ENCODE measurements around the gene NUP155. TPM values are rescaled to one million over a fixed set of nuclear protein-coding genes. Genes with fewer than 3 reads are reported as not detected.

The NUP155 gene
- total RNA-seq, 1 experiment from 2014 or later = 63.9 TPM

GRCh38 chr5:37412515-37412914 is 41.6 kb upstream of the NUP155 start:
- Histone ChIP-seq H3K9me3 (no peaks in the 10 kb centered on the region), H3K4me3 (ENCODE audit: low read depth, low read length) (no peak overlapping the region), H3K36me3 (ENCODE audit: control insufficient read depth, insufficient read depth, low read length) (no peaks in the 10 kb centered on the region), H3K27me3 (replicated peaks; ENCODE audit: control insufficient read depth, insufficient read depth, low read length) (no peaks in the 10 kb centered on the region), H3K4me1 (0 out of 2 replicates have a peak, but pooled peaks cover 3% of the 10 kb centered on the region)
- Mint-ChIP-seq H3K27ac (ENCODE audit: unreplicated experiment) (no peak overlapping the region), H3K9me3 (ENCODE audit: unreplicated experiment) (no peaks in the 10 kb centered on the region), H3K4me1 (ENCODE audit: low read depth, unreplicated experiment) (no peaks in the 10 kb centered on the region), H3K27me3 (ENCODE audit: insufficient read depth, unreplicated experiment) (no peaks in the 10 kb centered on the region), H3K36me3 (ENCODE audit: insufficient read depth, unreplicated experiment) (peaks cover 29% of the 10 kb centered on the region), H3K4me3 (ENCODE audit: unreplicated experiment) (no peak overlapping the region)
- ChIA-PET POLR2A (no interaction called here), CTCF (interaction anchor here (0.8 to 1.2 kb wide), 6 partner anchors 33 to 780 kb away, joined by 3 to 10 read pairs (median 4); partner anchors contain the start of gene WDR70)
- no TSS peak for BruUV-seq (replicated peaks)
- no peak for DNase-seq
- intact Hi-C loops (cut with micrococcal nuclease; ENCODE audit: unreplicated experiment) = loop anchor here (2.0 to 5.0 kb wide), 3 partner anchors 142 to 600 kb away; no protein-coding TSS in a partner anchor
- TF ChIP-seq CTCF (IDR thresholded peaks at IDR 0.05; ENCODE audit: insufficient read depth in 1 of 2, low read depth in 1 of 2, low read length in 1 of 2, severe bottlenecking in 1 of 2, unreplicated experiment in 1 of 2) = no peak

GRCh38 chr5:37400501-37400900 is 29.6 kb upstream of the NUP155 start:
- Mint-ChIP-seq H3K9me3 (ENCODE audit: unreplicated experiment) (no peaks in the 10 kb centered on the region), H3K27me3 (ENCODE audit: insufficient read depth, unreplicated experiment) (no peaks in the 10 kb centered on the region), H3K4me3 (ENCODE audit: unreplicated experiment) (no peak overlapping the region), H3K36me3 (ENCODE audit: insufficient read depth, unreplicated experiment) (peaks cover 16% of the 10 kb centered on the region), H3K27ac (ENCODE audit: unreplicated experiment) (no peak overlapping the region), H3K4me1 (ENCODE audit: low read depth, unreplicated experiment) (no peaks in the 10 kb centered on the region)
- no TSS peak for BruUV-seq (replicated peaks)
- POLR2A ChIA-PET = no interaction called here
- CTCF ChIA-PET = interaction anchor here (0.7 kb wide), 1 partner anchor 203 kb away, joined by 3 read pairs; no protein-coding TSS in a partner anchor
- H3K27me3 ChIP-seq (replicated peaks; ENCODE audit: control insufficient read depth, insufficient read depth, low read length) = no peaks in the 10 kb centered on the region
- no peaks in the 10 kb centered on the region for H3K4me1 ChIP-seq
- no peak for TF ChIP-seq CTCF (IDR thresholded peaks at IDR 0.05; ENCODE audit: insufficient read depth in 1 of 2, low read depth in 1 of 2, low read length in 1 of 2, severe bottlenecking in 1 of 2, unreplicated experiment in 1 of 2)
- intact Hi-C loops (cut with micrococcal nuclease; ENCODE audit: unreplicated experiment) = no loop called here
- H3K4me3 ChIP-seq (ENCODE audit: low read depth, low read length) = no peak overlapping the region
- DNase-seq = no peak
- H3K9me3 ChIP-seq = no peaks in the 10 kb centered on the region
- no peaks in the 10 kb centered on the region for H3K36me3 ChIP-seq (ENCODE audit: control insufficient read depth, insufficient read depth, low read length)

GRCh38 chr5:37396352-37396751 is 25.4 kb upstream of the NUP155 start:
- no peaks in the 10 kb centered on the region for H3K9me3 Mint-ChIP-seq (ENCODE audit: unreplicated experiment)
- no TSS peak for BruUV-seq (replicated peaks)
- H3K4me1 Mint-ChIP-seq (ENCODE audit: low read depth, unreplicated experiment) = no peaks in the 10 kb centered on the region

More at GRCh38 chr5:37396352-37396751, 25.4 kb upstream of the NUP155 start:
- no peaks in the 10 kb centered on the region for H3K4me1 ChIP-seq
- no peak for TF ChIP-seq CTCF (IDR thresholded peaks at IDR 0.05; ENCODE audit: insufficient read depth in 1 of 2, low read depth in 1 of 2, low read length in 1 of 2, severe bottlenecking in 1 of 2, unreplicated experiment in 1 of 2)
- no peak overlapping the region for H3K4me3 ChIP-seq (ENCODE audit: low read depth, low read length)
- ChIA-PET POLR2A (no interaction called here), CTCF (no interaction called here)
- Mint-ChIP-seq H3K4me3 (ENCODE audit: unreplicated experiment) (no peak overlapping the region), H3K36me3 (ENCODE audit: insufficient read depth, unreplicated experiment) (peaks cover 50% of the 10 kb centered on the region), H3K27me3 (ENCODE audit: insufficient read depth, unreplicated experiment) (no peaks in the 10 kb centered on the region), H3K27ac (ENCODE audit: unreplicated experiment) (no peak overlapping the region)
- no peaks in the 10 kb centered on the region for H3K36me3 ChIP-seq (ENCODE audit: control insufficient read depth, insufficient read depth, low read length)
- H3K27me3 ChIP-seq (replicated peaks; ENCODE audit: control insufficient read depth, insufficient read depth, low read length) = no peaks in the 10 kb centered on the region
- no peak for DNase-seq
- intact Hi-C loops (cut with micrococcal nuclease; ENCODE audit: unreplicated experiment) = no loop called here
- H3K9me3 ChIP-seq = no peaks in the 10 kb centered on the region
